GM23248 (cell line): Measurements from ENCODE around the gene PPP1R1C. TPM values are rescaled to one million over a fixed set of nuclear protein-coding genes. Genes with fewer than 3 reads are reported as not detected.
"Not testable (repeated sequence)": the region's sequence is repeated elsewhere in the genome, so short reads cannot be mapped to it uniquely, and the experiment has no call there.

Experiments used
- DNase-seq: peaks from one replicate; pipeline ENCODE4 v3.0.0-alpha.2; 2015
- H2AFZ ChIP-seq: fragments of 200-600 bp; sonication (generic); 2 replicates; pipeline ENCODE4 v1.6.1; 2016; ENCODE audit warnings: antibody characterized with exemption
- H3F3A ChIP-seq: fragments of 200-600 bp; sonication (generic); 2 replicates; pipeline ENCODE4 v1.6.1; 2016; ENCODE audit warnings: mild to moderate bottlenecking, antibody characterized with exemption, mixed run types; ENCODE audit not compliant: insufficient read depth
- H3K27ac ChIP-seq: fragments of 200-600 bp; sonication (generic); 2 replicates; pipeline ENCODE4 v1.5.1; 2016; ENCODE audit warnings: mild to moderate bottlenecking
- H3K27me3 ChIP-seq: fragments of 200-600 bp; sonication (generic); replicated peaks from 2 replicates; pipeline ENCODE4 v1.6.1; 2016; ENCODE audit warnings: mild to moderate bottlenecking; ENCODE audit not compliant: insufficient read depth
- H3K36me3 ChIP-seq: fragments of 200-600 bp; sonication (generic); 2 replicates; pipeline ENCODE4 v1.6.1; 2016; ENCODE audit warnings: low read depth, mild to moderate bottlenecking
- H3K4me1 ChIP-seq: fragments of 200-600 bp; sonication (generic); 2 replicates; pipeline ENCODE4 v1.6.1; 2016; ENCODE audit warnings: mild to moderate bottlenecking; ENCODE audit not compliant: insufficient read depth
- H3K4me2 ChIP-seq: fragments of 200-600 bp; sonication (generic); one replicate; pipeline ENCODE4 v1.6.1; 2016; ENCODE audit warnings: mild to moderate bottlenecking; ENCODE audit not compliant: unreplicated experiment
- H3K4me3 ChIP-seq: fragments of 200-600 bp; sonication (generic); 2 replicates; pipeline ENCODE4 v1.5.1; 2016; ENCODE audit warnings: mild to moderate bottlenecking
- H3K79me2 ChIP-seq: fragments of 200-600 bp; sonication (generic); 2 replicates; pipeline ENCODE4 v1.6.1; 2016; ENCODE audit warnings: mild to moderate bottlenecking; ENCODE audit not compliant: insufficient read depth
- H3K9ac ChIP-seq: fragments of 200-600 bp; sonication (generic); 2 replicates; pipeline ENCODE4 v1.6.1; 2016; ENCODE audit warnings: mild to moderate bottlenecking
- H3K9me2 ChIP-seq: fragments of 200-600 bp; sonication (generic); 2 replicates; pipeline ENCODE4 v1.6.1; 2016; ENCODE audit warnings: mixed run types, mild to moderate bottlenecking, moderate library complexity; ENCODE audit not compliant: insufficient read depth
- H3K9me3 ChIP-seq: fragments of 200-600 bp; sonication (generic); one replicate; pipeline ENCODE4 v1.6.1; 2017; ENCODE audit warnings: low read depth
- H4K20me1 ChIP-seq: fragments of 200-600 bp; sonication (generic); 2 replicates; pipeline ENCODE4 v1.6.0; 2016; ENCODE audit not compliant: insufficient read depth
- EZH2 ChIP-seq: fragments of 200-600 bp; sonication (generic); IDR thresholded peaks from 2 replicates; pipeline ENCODE4 v1.6.1; 2018; ENCODE audit warnings: antibody characterized with exemption, mild to moderate bottlenecking; ENCODE audit not compliant: insufficient read depth, poor library complexity, severe bottlenecking
- EZH2phosphoT487 ChIP-seq: fragments of 200-600 bp; sonication (generic); IDR thresholded peaks from 2 replicates; pipeline ENCODE4 v1.6.1; 2018; ENCODE audit warnings: antibody characterized with exemption, moderate library complexity, mild to moderate bottlenecking, low read depth; ENCODE audit not compliant: insufficient read depth
- WGBS, 2 experiments: methylation state at CpG; one replicate each; pipeline ENCODE4 v1.1.6; 2015 to 2017; ENCODE audit warnings: low lambda C conversion rate in 2 of 2, low coverage in 1 of 2; ENCODE audit errors: missing lambda C conversion rate in 2 of 2; 5-methylcytosine and 5-hydroxymethylcytosine counted together
- in situ Hi-C: fragments of 300-500 bp; cut with MboI; formaldehyde crosslinking; loops from 2 replicates; pipeline ENCODE4 v1.15.0; 2020
- polyA plus RNA-seq: library from polyadenylated mRNA; unstranded; fragments of >200 nt; fragmentation: Nextera tagmentation; extraction: Ambion mirVana; gene quantifications from 2 replicates; pipeline ENCODE4 v1.2.1, GENCODE V29; 2016
- total RNA-seq: library from RNA; depleted of rRNA; stranded (reverse); fragments of >200 nt; shearing (Covaris generic); gene quantifications from 2 replicates; pipeline ENCODE4 v1.2.3, GENCODE V29; 2014

Gene PPP1R1C
- total and polyA plus RNA-seq, 2 experiments from 2014 or later = not detected

GRCh38 chr2:182018218-182018617 lies 32.6 kb downstream of the PPP1R1C start:
- Histone ChIP-seq H3F3A (peaks cover 12% of the 10 kb centered on the region; the same call in 1 of the 2 replicates), H3K36me3 (no peaks in the 10 kb centered on the region), H3K9me3 (no peaks in the 10 kb centered on the region), H3K79me2 (no peaks in the 10 kb centered on the region), H3K4me1 (peaks cover 20% of the 10 kb centered on the region), H3K4me3 (no peak overlapping the region), H3K4me2 (peak overlapping the region; percentile 21), H3K27me3 (no peaks in the 10 kb centered on the region), H2AFZ (no peak overlapping the region), H3K27ac (no peak overlapping the region), H3K9me2 (no peaks in the 10 kb centered on the region), H3K9ac (no peak overlapping the region), H4K20me1 (no peaks in the 10 kb centered on the region)
- in situ Hi-C loops = no loop called here
- 41 to 62% methylated on average over 1 of the region's 1 CpG for WGBS, 2 experiments
- DNase-seq = peak; percentile 41
- TF ChIP-seq EZH2 (no peak), EZH2phosphoT487 (no peak)

GRCh38 chr2:182019731-182020130 lies 34.1 kb downstream of the PPP1R1C start:
- Histone ChIP-seq H3K9me2 (no peaks in the 10 kb centered on the region), H3K79me2 (no peaks in the 10 kb centered on the region), H3F3A (peaks cover 12% of the 10 kb centered on the region; the same call in 1 of the 2 replicates), H3K4me2 (no peak overlapping the region), H4K20me1 (no peaks in the 10 kb centered on the region), H2AFZ (no peak overlapping the region), H3K36me3 (no peaks in the 10 kb centered on the region), H3K9me3 (no peaks in the 10 kb centered on the region), H3K4me1 (peaks cover 20% of the 10 kb centered on the region), H3K27ac (no peak overlapping the region), H3K27me3 (no peaks in the 10 kb centered on the region), H3K4me3 (no peak overlapping the region), H3K9ac (no peak overlapping the region)
- in situ Hi-C loops = no loop called here
- WGBS, 2 experiments = 80 to 95% methylated on average over 2 of the region's 2 CpGs
- TF ChIP-seq EZH2phosphoT487 (no peak), EZH2 (no peak)
- DNase-seq = no peak

DNA sequence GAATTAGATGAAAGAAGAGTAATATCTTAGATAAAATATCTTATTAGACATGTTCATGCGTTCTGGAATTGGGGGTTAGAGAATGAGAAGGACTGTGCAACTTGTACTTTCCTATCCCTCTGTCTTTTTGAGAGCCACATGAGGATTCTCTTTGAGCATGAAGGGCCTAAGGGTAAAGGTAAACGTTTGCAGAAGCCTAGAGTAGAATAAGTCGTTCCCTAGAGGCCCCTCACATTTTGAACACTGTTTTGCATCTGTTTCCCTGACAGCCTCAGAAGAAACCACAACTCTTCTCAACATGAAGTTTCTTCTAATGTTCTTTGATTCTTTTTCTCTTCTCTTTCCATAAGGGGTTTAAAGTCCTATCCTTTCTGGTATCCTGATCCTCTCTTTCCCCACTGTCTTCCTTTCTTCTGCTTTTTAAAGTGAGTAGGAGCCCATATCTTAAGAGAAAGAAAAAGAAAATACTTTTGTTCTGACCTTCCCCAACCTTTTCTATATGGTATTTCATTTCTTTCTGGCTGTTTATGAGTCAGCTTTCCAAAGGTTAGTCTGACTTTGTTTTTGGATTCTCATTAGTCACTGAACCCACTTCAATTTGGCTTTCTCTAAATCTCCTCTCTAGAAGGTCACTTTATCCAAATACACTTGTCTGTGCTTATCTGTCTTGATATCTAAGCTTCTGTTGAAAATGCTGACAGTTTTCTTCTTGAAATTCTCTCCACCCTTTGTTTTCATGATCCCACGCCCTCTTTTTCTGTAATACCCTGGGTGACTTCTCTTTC lies 34.8 kb downstream of the PPP1R1C start:
- no peaks in the 10 kb centered on the region for H3K27me3 ChIP-seq
- in situ Hi-C loops = no loop called here
- 22 to 30% methylated on average over 4 of the region's 4 CpGs for WGBS, 2 experiments
- no peak overlapping the region for H3K27ac ChIP-seq
- H3K4me1 ChIP-seq = peaks cover 20% of the 10 kb centered on the region
- H3K4me2 ChIP-seq = peak overlapping the region; percentile 17
- H3F3A ChIP-seq = peaks cover 12% of the 10 kb centered on the region; the same call in 1 of the 2 replicates
- H3K9me3 ChIP-seq = no peaks in the 10 kb centered on the region
- no peaks in the 10 kb centered on the region for H3K79me2 ChIP-seq
- TF ChIP-seq EZH2phosphoT487 = no peak
- no peak for TF ChIP-seq EZH2
- peak; percentile 45 for DNase-seq
- H4K20me1 ChIP-seq = no peaks in the 10 kb centered on the region
- no peaks in the 10 kb centered on the region for H3K36me3 ChIP-seq
- no peak overlapping the region for H3K9ac ChIP-seq
- H2AFZ ChIP-seq = 0 out of 2 replicates have a peak overlapping the region, but pooled peaks have one; percentile 26
- H3K4me3 ChIP-seq = no peak overlapping the region
- H3K9me2 ChIP-seq = no peaks in the 10 kb centered on the region

GRCh38 chr2:182023235-182023634 lies 37.6 kb downstream of the PPP1R1C start:
- Histone ChIP-seq H3K4me1 (peaks cover 14% of the 10 kb centered on the region), H4K20me1 (no peaks in the 10 kb centered on the region), H3K9ac (no peak overlapping the region), H3K36me3 (no peaks in the 10 kb centered on the region), H3K27ac (no peak overlapping the region), H3F3A (peaks cover 8% of the 10 kb centered on the region; the same call in 1 of the 2 replicates), H3K79me2 (no peaks in the 10 kb centered on the region), H3K9me2 (no peaks in the 10 kb centered on the region), H2AFZ (no peak overlapping the region), H3K27me3 (no peaks in the 10 kb centered on the region), H3K4me2 (no peak overlapping the region), H3K9me3 (no peaks in the 10 kb centered on the region), H3K4me3 (no peak overlapping the region)
- DNase-seq = no peak
- TF ChIP-seq EZH2phosphoT487 = no peak
- in situ Hi-C loops = no loop called here

- H3K4me3 ChIP-seq, H3K27ac ChIP-seq, H4K20me1 ChIP-seq, H3K36me3 ChIP-seq, H3K9ac ChIP-seq, H3K4me1 ChIP-seq, H3K27me3 ChIP-seq, H3K9me3 ChIP-seq, DNase-seq, in situ Hi-C loops, H3K4me2 ChIP-seq, H3F3A ChIP-seq, H3K9me2 ChIP-seq, H3K79me2 ChIP-seq, H2AFZ ChIP-seq: not testable (repeated sequence)
- 75 to 79% methylated on average over 17 to 21 of the region's 21 CpGs for WGBS, 2 experiments
Observed at GRCh38 chr2:182030875-182031274, 45.2 kb downstream of the PPP1R1C start.
